Memory B cell (primary cell): Measurements from ENCODE around the gene NLGN1.

Experiments used
- ATAC-seq: fragments of 150-1000 bp; cut with Tn5 transposase; 2 replicates; pipeline ENCODE4 v1.10.0; 2021; ENCODE audit warnings: low read depth, mild to moderate bottlenecking, moderate library complexity
- DNase-seq, 2 donors: peaks; one replicate each; pipeline ENCODE4 v3.0.0; 2022; ENCODE audit warnings: low spot score in 2 of 2
- H3K27ac Mint-ChIP-seq: one replicate; pipeline ENCODE4 v1.8.0; 2022; ENCODE audit warnings: mild to moderate bottlenecking, moderate library complexity, mixed read lengths
- H3K27me3 Mint-ChIP-seq: one replicate; pipeline ENCODE4 v1.8.0; 2022; ENCODE audit warnings: mixed read lengths
- H3K36me3 Mint-ChIP-seq: one replicate; pipeline ENCODE4 v1.8.0; 2022; ENCODE audit warnings: mild to moderate bottlenecking, mixed read lengths
- H3K4me1 Mint-ChIP-seq: one replicate; pipeline ENCODE4 v1.8.0; 2022; ENCODE audit warnings: mixed read lengths
- H3K4me3 Mint-ChIP-seq: one replicate; pipeline ENCODE4 v1.8.0; 2022; ENCODE audit warnings: mild to moderate bottlenecking, moderate library complexity, mixed read lengths
- H3K9me3 Mint-ChIP-seq: one replicate; pipeline ENCODE4 v1.8.0; 2022; ENCODE audit warnings: mixed read lengths

Gene NLGN1

DNA sequence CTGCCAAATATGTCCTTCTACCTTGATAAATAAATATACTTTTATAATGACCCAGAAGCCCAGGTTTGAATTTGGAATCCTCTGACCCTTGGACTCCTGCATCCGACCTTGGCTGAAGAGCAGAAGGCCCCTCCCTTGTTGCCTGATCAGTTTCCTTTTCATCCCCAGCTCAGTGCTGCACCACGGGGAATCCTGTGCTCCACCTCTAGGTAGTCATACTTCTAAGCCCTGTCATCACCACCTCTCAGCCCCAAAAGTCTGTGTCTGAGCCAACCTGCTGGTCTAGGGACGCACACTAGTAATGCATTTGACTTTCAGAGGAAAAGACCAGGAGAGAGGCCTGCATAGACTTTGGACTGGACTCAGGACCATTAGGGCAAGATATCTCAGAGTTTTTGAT, 310.6 kb downstream of the NLGN1 start:
- Mint-ChIP-seq H3K36me3 (no peaks in the 10 kb centered on the region), H3K4me3 (no peak overlapping the region), H3K27me3 (no peaks in the 10 kb centered on the region), H3K9me3 (no peaks in the 10 kb centered on the region), H3K4me1 (no peaks in the 10 kb centered on the region), H3K27ac (no peak overlapping the region)
- DNase-seq = no peak
- no peak for ATAC-seq

DNA sequence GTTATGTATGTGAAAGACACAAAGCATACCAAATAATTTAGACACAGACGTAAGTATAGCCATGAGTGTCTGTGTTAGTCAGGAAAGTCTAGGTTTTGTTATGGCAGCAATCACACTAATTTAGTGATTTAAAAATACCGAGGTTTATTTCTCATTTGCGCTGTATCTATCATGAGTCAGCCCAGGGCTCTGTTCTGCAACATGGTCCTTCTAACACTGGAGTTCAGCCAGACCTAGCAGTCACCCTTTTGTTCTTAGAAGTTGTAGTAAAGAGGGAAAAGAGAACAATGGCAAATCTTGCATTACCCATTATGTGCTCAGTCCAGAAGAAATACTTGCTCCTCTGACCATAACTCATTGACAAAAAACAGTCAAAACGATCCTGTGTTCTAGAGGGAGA, 311.5 kb downstream of the NLGN1 start:
- no peak for DNase-seq
- Mint-ChIP-seq H3K27me3 (no peaks in the 10 kb centered on the region), H3K27ac (no peak overlapping the region), H3K4me3 (no peak overlapping the region), H3K4me1 (no peaks in the 10 kb centered on the region), H3K9me3 (no peaks in the 10 kb centered on the region), H3K36me3 (no peaks in the 10 kb centered on the region)
- ATAC-seq = no peak

DNA sequence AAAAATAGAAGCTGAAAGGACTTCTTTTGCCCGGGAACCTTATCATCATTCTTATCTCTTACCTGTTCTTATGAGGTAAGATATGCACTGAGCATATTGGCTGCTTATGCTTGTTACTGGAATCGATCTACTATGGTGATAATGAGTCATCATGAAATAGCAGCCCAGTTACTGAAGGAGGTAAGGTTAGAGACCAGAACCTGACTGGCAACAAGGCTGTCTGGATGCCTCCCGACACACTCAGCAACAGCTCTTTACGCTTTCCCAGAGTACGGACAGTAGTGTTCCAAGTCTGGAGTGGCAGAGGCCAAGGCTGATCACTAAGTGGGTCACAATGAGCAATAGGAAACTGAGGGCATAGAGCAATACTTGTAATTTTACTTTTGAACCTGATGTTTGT, 314.1 kb downstream of the NLGN1 start:
- no peak overlapping the region for H3K4me3 Mint-ChIP-seq
- no peak for DNase-seq

DNA sequence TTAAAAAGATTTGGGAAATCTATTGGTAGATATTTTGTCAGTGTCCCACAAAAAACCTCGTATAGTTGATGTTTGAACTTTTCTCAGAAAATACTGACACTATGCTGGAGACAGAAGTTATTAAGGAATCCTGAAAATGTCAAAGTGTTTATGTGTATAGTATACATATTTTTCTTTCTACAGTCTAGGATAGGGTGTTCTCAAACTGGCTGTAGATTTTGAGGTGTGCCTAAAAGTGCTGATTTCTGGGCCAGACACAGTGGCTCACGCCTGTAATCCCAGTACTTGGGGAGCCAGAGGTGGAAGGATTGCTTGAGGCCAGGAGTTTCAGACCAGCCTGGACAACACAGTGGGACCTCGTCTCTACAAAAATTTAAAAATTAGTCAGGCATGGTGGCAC, 322.0 kb downstream of the NLGN1 start:
- H3K4me1 Mint-ChIP-seq = no peaks in the 10 kb centered on the region
- H3K27me3 Mint-ChIP-seq = no peaks in the 10 kb centered on the region
- H3K4me3 Mint-ChIP-seq = no peak overlapping the region
- ATAC-seq (no peak), DNase-seq (no peak)
- H3K36me3 Mint-ChIP-seq = no peaks in the 10 kb centered on the region
- no peak overlapping the region for H3K27ac Mint-ChIP-seq
- peaks cover 7% of the 10 kb centered on the region for H3K9me3 Mint-ChIP-seq

More for the DNA sequence above, 314.1 kb downstream of the NLGN1 start:
- Mint-ChIP-seq H3K4me1 (no peaks in the 10 kb centered on the region), H3K36me3 (no peaks in the 10 kb centered on the region), H3K27ac (no peak overlapping the region), H3K9me3 (no peaks in the 10 kb centered on the region), H3K27me3 (no peaks in the 10 kb centered on the region)
- ATAC-seq = no peak

DNA sequence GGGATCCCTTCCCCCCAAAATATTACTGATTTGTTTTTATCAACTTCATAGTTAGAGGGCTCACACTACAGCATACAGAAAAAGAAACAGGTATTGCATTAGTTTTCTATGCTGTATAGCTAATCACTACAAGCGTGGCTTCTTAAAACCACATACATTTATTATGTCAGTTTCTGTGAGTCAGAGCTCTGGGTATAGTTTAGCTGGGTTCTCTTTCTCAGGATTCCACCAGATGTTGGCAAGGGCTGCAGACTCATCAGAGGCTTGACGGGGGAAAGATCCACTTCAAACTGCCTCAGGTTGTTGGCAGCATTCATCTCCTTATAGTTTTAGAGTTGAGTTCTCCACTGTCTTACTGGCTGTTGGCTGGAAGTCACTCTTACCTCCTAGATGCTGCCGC, 328.0 kb downstream of the NLGN1 start:
- Mint-ChIP-seq H3K4me1 (no peaks in the 10 kb centered on the region), H3K27ac (no peak overlapping the region), H3K9me3 (peaks cover 3% of the 10 kb centered on the region), H3K4me3 (no peak overlapping the region), H3K27me3 (no peaks in the 10 kb centered on the region), H3K36me3 (no peaks in the 10 kb centered on the region)
- DNase-seq (no peak), ATAC-seq (no peak)

DNA sequence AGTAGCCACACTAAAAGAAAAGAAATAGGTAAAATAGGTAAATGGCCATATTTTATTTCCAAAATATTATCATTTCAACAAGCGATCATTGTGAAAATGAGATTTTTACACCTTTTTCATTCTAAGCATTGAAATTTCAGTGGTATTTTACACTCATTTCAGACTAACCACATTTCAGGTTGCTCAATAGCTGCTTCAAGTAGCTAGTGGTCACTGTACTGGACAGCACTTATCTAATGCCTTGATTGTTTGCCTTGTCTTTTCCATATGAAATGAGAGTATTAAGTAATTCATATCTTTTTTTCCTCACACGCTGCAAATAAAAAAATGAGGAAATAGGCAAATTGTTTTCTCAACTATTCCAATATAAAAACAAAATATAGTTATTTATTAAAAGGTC, 332.8 kb downstream of the NLGN1 start:
- peaks cover 3% of the 10 kb centered on the region for H3K9me3 Mint-ChIP-seq

DNA sequence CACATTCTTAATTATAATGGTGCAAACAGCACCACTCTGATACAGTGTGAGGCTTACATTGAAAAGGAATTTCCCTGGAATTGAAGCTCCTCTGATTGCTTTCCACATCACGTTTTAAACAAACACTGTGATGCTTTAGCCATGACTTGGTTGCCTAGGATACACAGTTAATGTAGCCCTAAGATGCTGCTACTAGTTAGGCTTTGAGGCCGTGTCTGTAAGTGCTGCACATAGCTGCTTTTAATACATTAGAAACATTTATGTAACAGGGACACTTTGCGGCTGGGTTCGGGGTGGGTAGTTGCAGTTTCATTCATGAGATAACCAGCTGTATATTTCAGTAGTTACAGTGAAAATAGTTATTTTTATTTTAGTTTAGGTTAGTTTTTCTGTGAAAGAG, 334.7 kb downstream of the NLGN1 start:
- H3K9me3 Mint-ChIP-seq = peaks cover 3% of the 10 kb centered on the region
- no peak overlapping the region for H3K27ac Mint-ChIP-seq
- H3K4me3 Mint-ChIP-seq = no peak overlapping the region
- no peaks in the 10 kb centered on the region for H3K36me3 Mint-ChIP-seq
- ATAC-seq = no peak
- no peaks in the 10 kb centered on the region for H3K4me1 Mint-ChIP-seq
- H3K27me3 Mint-ChIP-seq = no peaks in the 10 kb centered on the region
- DNase-seq = no peak

More for the DNA sequence above, 332.8 kb downstream of the NLGN1 start:
- Mint-ChIP-seq H3K4me1 (no peaks in the 10 kb centered on the region), H3K27me3 (no peaks in the 10 kb centered on the region), H3K4me3 (no peak overlapping the region), H3K27ac (no peak overlapping the region), H3K36me3 (no peaks in the 10 kb centered on the region)
- DNase-seq (no peak), ATAC-seq (no peak)

DNA sequence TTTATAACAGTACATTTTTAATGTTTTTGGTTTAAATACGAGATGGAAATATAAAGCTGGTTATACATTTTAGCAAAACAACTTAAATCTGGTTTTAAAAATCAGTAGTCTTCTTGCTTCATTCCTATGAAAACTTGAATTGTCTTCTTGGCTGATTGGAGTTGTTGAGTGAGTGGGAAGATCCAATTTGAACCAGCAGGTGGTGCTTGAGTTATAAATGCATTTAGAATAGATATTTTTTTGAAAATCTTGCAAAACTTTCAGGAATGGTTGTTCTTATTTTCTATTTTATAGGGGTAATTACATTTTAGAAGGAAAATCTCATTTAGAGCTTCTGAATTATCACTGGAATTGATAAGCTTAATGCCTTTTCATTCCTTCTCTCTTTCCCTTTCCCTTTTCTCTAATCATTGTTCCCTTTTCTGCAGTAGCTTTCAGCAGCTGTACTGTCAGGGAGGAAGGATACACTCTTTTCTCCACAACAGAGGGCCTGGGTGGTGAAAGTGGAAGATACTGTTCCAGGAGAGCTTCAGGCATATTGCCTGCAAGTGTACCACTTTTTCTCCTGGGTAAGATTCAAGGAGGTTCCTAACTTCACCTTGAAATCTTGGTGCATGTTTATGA, 335.6 kb downstream of the NLGN1 start:
- Mint-ChIP-seq H3K4me3 (no peak overlapping the region), H3K27me3 (no peaks in the 10 kb centered on the region), H3K9me3 (peaks cover 2% of the 10 kb centered on the region), H3K4me1 (no peaks in the 10 kb centered on the region), H3K27ac (no peak overlapping the region), H3K36me3 (no peaks in the 10 kb centered on the region)
- no peak for ATAC-seq
- no peak for DNase-seq

DNA sequence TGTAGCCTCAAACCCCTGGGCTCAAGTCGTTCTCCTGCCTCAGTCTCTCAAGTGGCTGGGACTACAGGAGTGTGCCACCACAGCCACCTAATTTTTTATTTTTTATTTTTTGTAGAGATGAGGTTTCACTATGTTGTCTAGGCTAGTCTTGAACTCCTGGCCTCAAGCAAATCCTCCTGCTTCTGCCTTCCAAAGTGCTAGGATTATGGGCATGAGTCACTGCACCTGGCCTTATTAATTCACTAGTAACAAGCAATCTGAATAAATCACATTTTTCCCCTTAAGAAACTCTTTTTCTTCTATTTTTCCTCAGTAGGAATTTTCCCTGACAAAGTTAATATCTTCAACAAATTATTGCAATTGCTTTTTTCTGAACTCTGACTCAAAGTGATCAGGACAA, 336.9 kb downstream of the NLGN1 start:
- peaks cover 2% of the 10 kb centered on the region for H3K9me3 Mint-ChIP-seq
- H3K4me1 Mint-ChIP-seq = no peaks in the 10 kb centered on the region
- ATAC-seq = no peak
- no peaks in the 10 kb centered on the region for H3K36me3 Mint-ChIP-seq
- no peak overlapping the region for H3K27ac Mint-ChIP-seq
- H3K4me3 Mint-ChIP-seq = no peak overlapping the region
- no peaks in the 10 kb centered on the region for H3K27me3 Mint-ChIP-seq
- no peak for DNase-seq

DNA sequence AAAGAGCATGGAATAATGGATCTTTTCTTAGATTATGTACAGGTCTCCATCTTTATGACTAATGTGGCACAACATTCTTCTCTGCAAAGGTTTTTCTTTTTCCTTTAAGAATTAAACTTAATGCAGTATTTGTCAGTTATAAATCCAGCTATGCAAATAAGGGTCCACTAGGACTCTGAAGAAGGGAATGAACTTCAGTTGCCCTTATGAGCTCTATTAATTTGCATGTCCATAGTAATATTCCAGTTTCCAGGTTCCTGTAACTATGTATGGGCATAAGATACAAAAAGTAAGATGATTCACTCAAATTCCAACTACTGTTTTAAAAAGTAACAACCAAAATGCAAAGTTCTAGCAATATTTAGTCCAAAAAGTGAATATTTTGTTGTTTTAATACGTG, 337.4 kb downstream of the NLGN1 start:
- H3K4me1 Mint-ChIP-seq = no peaks in the 10 kb centered on the region
- no peak overlapping the region for H3K27ac Mint-ChIP-seq
- no peak for ATAC-seq
- DNase-seq = no peak
- no peaks in the 10 kb centered on the region for H3K27me3 Mint-ChIP-seq
- H3K36me3 Mint-ChIP-seq = no peaks in the 10 kb centered on the region
- peaks cover 2% of the 10 kb centered on the region for H3K9me3 Mint-ChIP-seq
- no peak overlapping the region for H3K4me3 Mint-ChIP-seq

DNA sequence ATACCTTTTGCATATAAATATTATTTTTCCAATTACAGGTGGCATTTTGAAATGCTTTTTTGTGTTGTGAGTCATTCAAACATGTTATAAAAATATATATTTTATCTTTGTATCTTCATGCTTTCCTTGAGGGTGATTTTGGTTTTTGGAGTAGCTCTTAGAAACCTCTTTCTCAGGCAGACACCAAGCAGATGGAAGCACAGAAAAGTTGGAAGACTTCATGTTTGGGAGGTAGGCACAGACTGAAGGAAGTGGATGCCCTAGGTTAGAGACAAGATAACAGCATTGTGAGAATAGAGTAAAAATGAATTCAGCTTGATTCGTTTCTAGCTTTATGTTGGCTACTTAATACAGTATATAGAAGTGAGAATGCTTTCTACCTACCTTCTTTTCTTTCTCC, 338.3 kb downstream of the NLGN1 start:
- Mint-ChIP-seq H3K4me3 (no peak overlapping the region), H3K27ac (no peak overlapping the region), H3K36me3 (no peaks in the 10 kb centered on the region), H3K27me3 (no peaks in the 10 kb centered on the region), H3K9me3 (peaks cover 5% of the 10 kb centered on the region), H3K4me1 (no peaks in the 10 kb centered on the region)
- no peak for ATAC-seq
- DNase-seq = no peak

DNA sequence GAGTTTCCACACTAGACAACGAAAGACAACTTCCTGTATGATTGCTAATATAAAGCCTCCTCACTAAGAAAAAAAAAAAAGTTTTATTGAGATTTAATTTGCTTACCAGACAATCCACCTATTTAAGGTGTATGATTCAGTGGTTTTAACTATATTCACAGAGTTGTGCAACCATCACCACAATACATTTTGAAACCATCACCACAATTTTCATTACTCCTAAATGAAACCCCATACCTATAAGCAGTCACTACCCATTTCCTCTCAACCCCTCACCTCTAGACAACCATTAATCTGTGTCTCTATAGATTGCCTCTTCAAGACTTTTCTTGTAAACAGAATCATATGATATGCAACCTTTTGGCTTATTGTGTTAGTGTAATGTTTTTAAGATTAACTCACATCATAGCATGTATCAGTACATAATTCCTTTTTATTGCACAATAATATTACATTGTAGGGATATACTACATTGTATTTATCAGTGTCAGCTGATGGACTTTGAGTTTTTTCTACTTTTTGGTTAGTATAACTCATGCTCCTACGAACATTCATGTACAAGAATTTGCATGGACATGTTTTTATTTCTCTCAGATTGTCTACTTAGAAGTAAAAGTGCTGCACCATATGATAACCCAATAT, 339.7 kb downstream of the NLGN1 start:
- peaks cover 5% of the 10 kb centered on the region for H3K9me3 Mint-ChIP-seq

DNA sequence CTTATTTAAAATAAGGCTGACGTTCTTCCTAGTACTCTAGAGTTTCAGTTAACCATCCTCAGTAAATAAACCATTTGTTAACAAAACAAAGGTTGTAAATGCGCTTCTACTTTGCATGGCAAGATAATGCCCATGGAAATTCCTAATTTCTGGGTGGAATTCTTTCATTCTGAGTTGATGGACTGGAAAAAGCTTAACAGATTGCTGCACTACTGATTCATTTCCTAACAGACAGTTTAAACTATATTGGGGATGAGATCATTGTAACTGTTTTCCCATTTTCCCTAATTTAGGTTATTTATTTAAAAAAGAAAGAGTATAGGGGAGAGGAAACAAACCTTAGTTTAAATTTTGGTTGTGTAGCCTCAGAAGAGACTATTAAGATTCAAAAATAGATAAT, 342.2 kb downstream of the NLGN1 start:
- Mint-ChIP-seq H3K27ac (no peak overlapping the region), H3K9me3 (peaks cover 3% of the 10 kb centered on the region), H3K4me1 (no peaks in the 10 kb centered on the region), H3K4me3 (no peak overlapping the region), H3K27me3 (no peaks in the 10 kb centered on the region), H3K36me3 (no peaks in the 10 kb centered on the region)
- ATAC-seq = no peak
- no peak for DNase-seq

More for the DNA sequence above, 339.7 kb downstream of the NLGN1 start:
- Mint-ChIP-seq H3K4me1 (no peaks in the 10 kb centered on the region), H3K27ac (no peak overlapping the region), H3K36me3 (no peaks in the 10 kb centered on the region), H3K27me3 (no peaks in the 10 kb centered on the region), H3K4me3 (no peak overlapping the region)
- no peak for DNase-seq
- no peak for ATAC-seq

DNA sequence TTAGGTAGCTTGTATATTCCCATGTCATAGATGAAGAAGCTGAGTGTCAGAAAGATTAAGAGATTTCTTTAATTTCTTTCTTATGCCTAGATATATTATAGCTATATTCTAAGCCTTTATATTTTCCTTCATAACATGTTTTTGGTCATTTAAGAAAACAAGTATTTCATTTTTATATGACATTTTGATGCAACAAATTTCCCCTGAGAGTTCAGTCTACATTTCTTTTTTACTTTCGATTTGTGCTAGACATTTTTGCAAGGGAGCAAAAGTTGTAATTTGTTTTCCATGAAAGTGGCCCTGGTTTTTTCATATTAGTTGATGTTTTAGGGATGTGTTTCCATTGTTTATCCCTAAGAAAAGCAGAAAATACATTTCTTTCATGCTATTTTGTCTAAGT, 344.9 kb downstream of the NLGN1 start:
- no peak for DNase-seq
- Mint-ChIP-seq H3K36me3 (no peaks in the 10 kb centered on the region), H3K4me1 (no peaks in the 10 kb centered on the region), H3K4me3 (no peak overlapping the region), H3K27ac (no peak overlapping the region), H3K27me3 (no peaks in the 10 kb centered on the region), H3K9me3 (peaks cover 5% of the 10 kb centered on the region)
- no peak for ATAC-seq

DNA sequence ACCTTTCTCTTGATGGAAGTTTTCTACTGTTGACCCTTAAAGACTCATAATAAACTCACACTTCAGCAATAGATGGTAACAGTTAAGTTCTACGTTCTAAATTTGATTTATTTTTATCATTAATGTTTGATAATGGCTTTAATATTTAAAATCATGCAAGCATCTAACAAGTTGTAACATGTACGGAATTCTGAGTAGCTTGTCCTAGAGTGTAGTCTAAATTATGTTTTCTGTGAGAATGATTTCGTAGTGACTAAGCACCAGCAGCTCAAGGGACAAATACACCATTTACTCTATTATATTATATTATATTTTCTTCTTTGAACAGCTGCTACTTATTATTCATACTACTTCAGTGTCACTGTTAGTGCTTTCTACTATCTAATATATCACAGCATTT, 345.6 kb downstream of the NLGN1 start:
- no peaks in the 10 kb centered on the region for H3K4me1 Mint-ChIP-seq
- ATAC-seq (no peak), DNase-seq (no peak)
- H3K4me3 Mint-ChIP-seq = no peak overlapping the region
- no peaks in the 10 kb centered on the region for H3K27me3 Mint-ChIP-seq
- H3K36me3 Mint-ChIP-seq = no peaks in the 10 kb centered on the region
- H3K27ac Mint-ChIP-seq = no peak overlapping the region
- H3K9me3 Mint-ChIP-seq = peaks cover 5% of the 10 kb centered on the region
